HG02884 (cell line): ENCODE data around the gene CDK6.
"Not testable (repeated sequence)": the region's sequence is repeated elsewhere in the genome, so short reads cannot be mapped to it uniquely, and the experiment has no call there.

Experiments used
- ATAC-seq: cut with Tn5 transposase; IDR thresholded peaks from one replicate; pipeline ENCODE4 v1.9.1; 2021; ENCODE audit warnings: mild to moderate bottlenecking, moderate library complexity; ENCODE audit not compliant: unreplicated experiment

The CDK6 gene

GRCh38 chr7:92763636-92764423 is 72.5 kb downstream of the CDK6 start:
- ATAC-seq, result no peak

- ATAC-seq, result no peak
Observed at GRCh38 chr7:92762851-92763250, 73.5 kb downstream of the CDK6 start.

GRCh38 chr7:92761391-92762097 is 74.8 kb downstream of the CDK6 start:
- ATAC-seq, result no peak

- ATAC-seq, result no peak
Observed at GRCh38 chr7:92758796-92759431, 77.5 kb downstream of the CDK6 start.

GRCh38 chr7:92757311-92757910 is 79.0 kb downstream of the CDK6 start:
- not testable (repeated sequence) for ATAC-seq

- ATAC-seq, result no peak
Observed at GRCh38 chr7:92755680-92756079, 80.7 kb downstream of the CDK6 start.

- ATAC-seq, result no peak
Observed at GRCh38 chr7:92754919-92755581, 81.3 kb downstream of the CDK6 start.

GRCh38 chr7:92753614-92754013 is 82.8 kb downstream of the CDK6 start:
- ATAC-seq, result no peak

- ATAC-seq, result no peak
Observed at GRCh38 chr7:92751902-92752901, 84.2 kb downstream of the CDK6 start.

- ATAC-seq, result no peak
Observed at GRCh38 chr7:92750946-92751345, 85.4 kb downstream of the CDK6 start.

- ATAC-seq, result no peak
Observed at GRCh38 chr7:92750447-92750839, 85.9 kb downstream of the CDK6 start.

GRCh38 chr7:92749832-92750446 is 86.4 kb downstream of the CDK6 start:
- no peak for ATAC-seq

GRCh38 chr7:92749327-92749755 is 87.0 kb downstream of the CDK6 start:
- no peak for ATAC-seq

- no peak for ATAC-seq
Observed at GRCh38 chr7:92748495-92748894, 87.9 kb downstream of the CDK6 start.

- ATAC-seq, result no peak
Observed at GRCh38 chr7:92747041-92747835, 89.1 kb downstream of the CDK6 start.

- no peak for ATAC-seq
Observed at GRCh38 chr7:92745241-92745640, 91.1 kb downstream of the CDK6 start.

- ATAC-seq, result not testable (repeated sequence)
Observed at GRCh38 chr7:92744180-92744579, 92.2 kb downstream of the CDK6 start.

- no peak for ATAC-seq
Observed at GRCh38 chr7:92742186-92742585, 94.2 kb downstream of the CDK6 start.
